WTC11 (cell line): ENCODE measurements around the gene NEDD4L.

Experiments
- ATF6 ChIP-seq: sonication (generic); formaldehyde crosslinking; IDR thresholded peaks from 2 replicates; pipeline ENCODE4 v1.8.1; 2023; ENCODE audit warnings: mild to moderate bottlenecking, missing genetic modification reagents
- CREB1 ChIP-seq: sonication (generic); formaldehyde crosslinking; IDR thresholded peaks from 2 replicates; pipeline ENCODE4 v1.8.0; 2023; ENCODE audit warnings: mild to moderate bottlenecking, missing genetic modification reagents
- CTCF ChIP-seq: fragments of 200-600 bp; IDR thresholded peaks from 2 replicates; pipeline ENCODE4 v1.8.0; 2022; ENCODE audit warnings: antibody characterized with exemption
- E2F1 ChIP-seq: sonication (generic); formaldehyde crosslinking; IDR thresholded peaks from 2 replicates; pipeline ENCODE4 v1.8.0; 2022; ENCODE audit warnings: mild to moderate bottlenecking, missing genetic modification reagents
- IRF2 ChIP-seq: sonication (generic); formaldehyde crosslinking; IDR thresholded peaks from 2 replicates; pipeline ENCODE4 v1.8.0; 2022; ENCODE audit warnings: low read depth, missing genetic modification reagents, borderline replicate concordance
- KAT7 ChIP-seq: sonication (generic); formaldehyde crosslinking; IDR thresholded peaks from 2 replicates; pipeline ENCODE4 v1.8.1; 2023; ENCODE audit warnings: missing genetic modification reagents, mild to moderate bottlenecking, borderline replicate concordance
- NFE2L1 ChIP-seq: sonication (generic); formaldehyde crosslinking; IDR thresholded peaks from 2 replicates; pipeline ENCODE4 v1.8.1; 2023; ENCODE audit warnings: missing genetic modification reagents
- NFYB ChIP-seq: sonication (generic); formaldehyde crosslinking; conservative IDR thresholded peaks from 2 replicates; pipeline ENCODE4 v1.8.0; 2022; ENCODE audit warnings: low read depth, missing genetic modification reagents
- SP1 ChIP-seq: sonication (generic); formaldehyde crosslinking; conservative IDR thresholded peaks from 2 replicates; pipeline ENCODE4 v1.8.1; 2022; ENCODE audit warnings: missing genetic modification reagents
- ZNF121 ChIP-seq: sonication (generic); formaldehyde crosslinking; IDR thresholded peaks from 2 replicates; pipeline ENCODE4 v1.8.0; 2023; ENCODE audit warnings: missing genetic modification reagents

- TF ChIP-seq IRF2 (CRISPR knock-in tag) (no peak), CTCF (no peak), ATF6 (CRISPR knock-in tag) (no peak), E2F1 (CRISPR knock-in tag) (no peak), KAT7 (CRISPR knock-in tag) (no peak), NFE2L1 (CRISPR knock-in tag) (no peak), SP1 (CRISPR knock-in tag) (no peak), ZNF121 (no peak), CREB1 (CRISPR knock-in tag) (no peak), NFYB (no peak)
Measured at GRCh38 chr18:58106289-58107070, 62.5 kb downstream of the NEDD4L start.
